ENCODE results near the gene ZBTB44. TPM values are rescaled to one million over a fixed set of nuclear protein-coding genes. Genes with fewer than 3 reads are reported as not detected.

ZBTB44 gene
- total RNA-seq, 2 donors from 2014 or later: 26.1 to 35.5 TPM

GRCh38 chr11:130187096-130187495 lies 127.6 kb downstream of the ZBTB44 start:
- Histone ChIP-seq H3K9me3 (no peaks in the 10 kb centered on the region), H3K27ac (peak overlapping the region; percentile 94), H3K4me1 (peaks cover 18% of the 10 kb centered on the region), H3K36me3 (no peaks in the 10 kb centered on the region), H3K27me3 (no peaks in the 10 kb centered on the region), H3K9ac (ENCODE audit: low read depth in 2 of 2, low read length in 2 of 2) (peak overlapping the region in 1 of 2 donors; percentile 88), H3K4me3 (no peak overlapping the region)
- intact Hi-C loops (cut with DNase I): no loop called here
- no peak for DNase-seq
- no peak for TF ChIP-seq CTCF (IDR thresholded peaks at IDR 0.05)

- no peak overlapping the region for H3K27ac ChIP-seq
- H3K9ac ChIP-seq (ENCODE audit: low read depth in 2 of 2, low read length in 2 of 2): peak overlapping the region in 1 of 2 donors; percentile 28
- no peaks in the 10 kb centered on the region for H3K9me3 ChIP-seq
- H3K4me1 ChIP-seq: peaks cover 16% of the 10 kb centered on the region
- H3K27me3 ChIP-seq: no peaks in the 10 kb centered on the region
- no peaks in the 10 kb centered on the region for H3K36me3 ChIP-seq
- TF ChIP-seq CTCF (IDR thresholded peaks at IDR 0.05): no peak
- no peak overlapping the region for H3K4me3 ChIP-seq
- no peak for DNase-seq
- intact Hi-C loops (cut with DNase I): no loop called here
Observed at GRCh38 chr11:130183878-130184610, 130.7 kb downstream of the ZBTB44 start.

GRCh38 chr11:130181295-130182272 lies 133.1 kb downstream of the ZBTB44 start:
- peaks cover 24% of the 10 kb centered on the region for H3K4me1 ChIP-seq
- no peak for TF ChIP-seq CTCF (IDR thresholded peaks at IDR 0.05)
- no peaks in the 10 kb centered on the region for H3K9me3 ChIP-seq
- intact Hi-C loops (cut with DNase I): no loop called here
- peak overlapping the region; percentile 9 for H3K4me3 ChIP-seq
- no peaks in the 10 kb centered on the region for H3K36me3 ChIP-seq
- peak overlapping the region; percentile 94 for H3K27ac ChIP-seq
- DNase-seq: peak; percentile 87
- no peaks in the 10 kb centered on the region for H3K27me3 ChIP-seq
- peak overlapping the region; percentile 63 to 89 for H3K9ac ChIP-seq (ENCODE audit: low read depth in 2 of 2, low read length in 2 of 2)

- Histone ChIP-seq H3K4me1 (peaks cover 24% of the 10 kb centered on the region), H3K4me3 (peak overlapping the region; percentile 9), H3K9ac (ENCODE audit: low read depth in 2 of 2, low read length in 2 of 2) (peak overlapping the region; percentile 63 to 89), H3K27ac (peak overlapping the region; percentile 94), H3K36me3 (no peaks in the 10 kb centered on the region), H3K9me3 (no peaks in the 10 kb centered on the region), H3K27me3 (no peaks in the 10 kb centered on the region)
- intact Hi-C loops (cut with DNase I): no loop called here
- no peak for DNase-seq
- TF ChIP-seq CTCF (IDR thresholded peaks at IDR 0.05): no peak
Observed at GRCh38 chr11:130180896-130181294, 133.8 kb downstream of the ZBTB44 start.

- Histone ChIP-seq H3K27ac (peak overlapping the region; percentile 94), H3K9me3 (no peaks in the 10 kb centered on the region), H3K4me1 (peaks cover 24% of the 10 kb centered on the region), H3K4me3 (no peak overlapping the region), H3K27me3 (no peaks in the 10 kb centered on the region), H3K36me3 (no peaks in the 10 kb centered on the region), H3K9ac (ENCODE audit: low read depth in 2 of 2, low read length in 2 of 2) (peak overlapping the region; percentile 63 to 89)
- no peak for TF ChIP-seq CTCF (IDR thresholded peaks at IDR 0.05)
- intact Hi-C loops (cut with DNase I): no loop called here
- peak; percentile 43 for DNase-seq
Observed at GRCh38 chr11:130180491-130180890, 134.2 kb downstream of the ZBTB44 start.

Measured in colonic mucosa (tissue), 4 donors.